Heart left ventricle (tissue), 16 donors: ENCODE measurements around the gene C1orf21. TPM values are rescaled to one million over a fixed set of nuclear protein-coding genes. Genes with fewer than 3 reads are reported as not detected.

ENCODE experiments used
- ATAC-seq, 4 donors: fragments of 200-7000 bp; cut with Tn5 transposase; one replicate each; pipeline ENCODE4 v1.9.1; 2020 to 2022; ENCODE audit warnings: moderate library complexity in 4 of 4, mild to moderate bottlenecking in 3 of 4, moderate number of reproducible peaks in 1 of 4
- DNase-seq, 5 donors: peaks; one replicate each; pipeline ENCODE4 v3.0.0-alpha.2; 2020
- H3K27ac ChIP-seq, 12 donors: fragments of 200-600 bp; sonication (generic) in 4 of 12; one replicate each; pipeline versions ENCODE4 v1.5.0 to v1.8.0; 2016 to 2022; ENCODE audit warnings: mild to moderate bottlenecking in 2 of 12
- H3K27me3 ChIP-seq, 9 donors: fragments of 200-600 bp; sonication (generic) in 2 of 9; one replicate each; pipeline versions ENCODE4 v1.5.1 to v1.8.0; 2016 to 2022; ENCODE audit warnings: mild to moderate bottlenecking in 3 of 9
- H3K36me3 ChIP-seq, 9 donors: fragments of 200-600 bp; sonication (generic) in 2 of 9; one replicate each; pipeline versions ENCODE4 v1.5.0 to v1.8.0; 2018 to 2022; ENCODE audit warnings: mild to moderate bottlenecking in 2 of 9
- H3K4me1 ChIP-seq, 12 donors: fragments of 200-600 bp; sonication (generic) in 4 of 12; one replicate each; pipeline versions ENCODE4 v1.5.0 to v1.8.0; 2016 to 2022; ENCODE audit warnings: mild to moderate bottlenecking in 3 of 12
- H3K4me3 ChIP-seq, 12 donors: fragments of 200-600 bp; sonication (generic) in 4 of 12; one replicate each; pipeline versions ENCODE4 v1.5.0 to v1.8.0; 2017 to 2022; ENCODE audit warnings: mild to moderate bottlenecking in 9 of 12, moderate library complexity in 4 of 12
- H3K9me3 ChIP-seq, 12 donors: fragments of 200-600 bp; sonication (generic) in 4 of 12; one replicate each; pipeline versions ENCODE4 v1.5.0 to v1.8.0; 2016 to 2022; ENCODE audit warnings: mild to moderate bottlenecking in 1 of 12
- CTCF ChIP-seq, 12 donors: fragments of 200-600 bp; sonication (generic) in 4 of 12; IDR thresholded peaks; one replicate each; pipeline versions ENCODE4 v1.5.0 to v1.8.0; 2018 to 2022; ENCODE audit warnings: antibody characterized with exemption in 12 of 12, mild to moderate bottlenecking in 5 of 12
- POLR2A ChIP-seq, 2 donors: fragments of 450-650 bp; IDR thresholded peaks; one replicate each; pipeline ENCODE4 v1.6.1; 2017; ENCODE audit warnings: antibody characterized with exemption in 2 of 2, mild to moderate bottlenecking in 2 of 2, moderate library complexity in 2 of 2
- WGBS, 4 donors: extraction: QIAGEN DNeasy Blood & Tissue Kit in 2 of 4; methylation state at CpG; one replicate each; pipeline versions ENCODE4 v1.1.5 to v1.1.7; 2013 to 2018; 5-methylcytosine and 5-hydroxymethylcytosine counted together
- intact Hi-C, 10 donors: fragments of 100-400 bp; cut with DNase I; formaldehyde crosslinking; loops; one replicate each; pipeline versions ENCODE4 v1.11.1 to v1.14.2; 2022
- polyA plus RNA-seq, 2 donors: library from polyadenylated mRNA; stranded (reverse); fragments of 200-250 nt; gene quantifications; one replicate each; pipeline ENCODE4 v1.2.3, GENCODE V29; 2013
- total RNA-seq, 9 donors: library from RNA; depleted of rRNA in 2 of 9; stranded (reverse); fragments of >200 nt in 2 of 9; fragmentation: NEBNext Ultra II Directional in 3 of 9; extraction: Animal tissue kit (Norgen Biotek cat#: 25700) in 3 of 9; gene quantifications; one replicate each; pipeline versions ENCODE4 v1.1.0 to v1.2.4, GENCODE V29; 2016 to 2023
- donor health status: ischemic (EF 13 %, LVEDD 7.1; RV severe dilation, severe dysfunction).
- donor health status: healthy with polysubstance abuse.
- donor health status: DM: no; HTN: yes; CAD: no.
- donor health status: DM: no; HTN: no; CAD: no.
- donor health status: ischemic (EF 25% LVEDD 6.9; RV normal size, moderate dysfunction).
- donor health status: ischemic (EF 25% LVEDD 5.7; RV mildly dilated, moderate dysfunction).
- donor health status: healthy.
- donor health status: DM: yes; HTN: yes; CAD: no.
- donor health status: ischemic (EF 35%, LVEDD 5.7; RV mildly dilated, moderate dysfunction).
- donor health status: nonischemic (EF 11% LVEDD 7.7; RV severe dilation, severe dysfunction).
- donor health status: DM: yes; HTN: yes; CAD: no.
- donor health status: PGD.
- donor health status: ischemic (EF 29% LVEDD 5.4; RV normal size, mild dysfunction).
- donor health status: nonischemic (EF 23%, LVEDD 6.1; RV moderate dilation, normal function).

C1orf21 gene
- total and polyA plus RNA-seq, 11 donors, result 32.0 to 81.3 (median 68.4) TPM

- intact Hi-C loops, result no loop called here
- H3K4me3 ChIP-seq, result no peak overlapping the region
- no peaks in the 10 kb centered on the region for H3K27me3 ChIP-seq
- H3K9me3 ChIP-seq, result no peaks in the 10 kb centered on the region
- TF ChIP-seq POLR2A (IDR thresholded peaks at IDR 0.05) (no peak), CTCF (IDR thresholded peaks at IDR 0.05) (no peak)
- DNase-seq (no peak), ATAC-seq (no peak)
- no peak overlapping the region for H3K27ac ChIP-seq
- 97 to 100% (median 99%) methylated on average over 1 of the region's 1 CpG for WGBS, 4 donors
- no peaks in the 10 kb centered on the region for H3K4me1 ChIP-seq
- no peaks in the 10 kb centered on the region for H3K36me3 ChIP-seq
These were observed 28.6 kb upstream of the C1orf21 start for GRCh38 chr1:184358256-184358655.

GRCh38 chr1:184359909-184360308, 26.9 kb upstream of the C1orf21 start:
- Histone ChIP-seq H3K9me3 (no peaks in the 10 kb centered on the region), H3K27me3 (no peaks in the 10 kb centered on the region), H3K4me3 (no peak overlapping the region), H3K27ac (no peak overlapping the region), H3K36me3 (no peaks in the 10 kb centered on the region), H3K4me1 (no peaks in the 10 kb centered on the region)
- intact Hi-C loops, result loop anchor here in 1 of 10 donors (5.0 kb wide), 1 partner anchor 103 kb away; no protein-coding TSS in a partner anchor
- ATAC-seq (no peak), DNase-seq (no peak)
- WGBS, 4 donors, result 95 to 100% (median 97%) methylated on average over 3 of the region's 3 CpGs
- no peak for TF ChIP-seq CTCF (IDR thresholded peaks at IDR 0.05)
- no peak for TF ChIP-seq POLR2A (IDR thresholded peaks at IDR 0.05)

- H3K9me3 ChIP-seq, result no peaks in the 10 kb centered on the region
- intact Hi-C loops, result loop anchor here in 1 of 10 donors (5.0 kb wide), 1 partner anchor 106 kb away; no protein-coding TSS in a partner anchor
- ATAC-seq, result no peak
- no peak for DNase-seq
- no peaks in the 10 kb centered on the region for H3K27me3 ChIP-seq
- no peak overlapping the region for H3K4me3 ChIP-seq
- no peak overlapping the region for H3K27ac ChIP-seq
- whole genome bisulfite sequencing, 4 donors, result 90 to 100% (median 94%) methylated on average over 1 of the region's 1 CpG
- no peaks in the 10 kb centered on the region for H3K36me3 ChIP-seq
- H3K4me1 ChIP-seq, result peaks cover 0 to under 1% (median 0%) of the 10 kb centered on the region in 12 donors
- TF ChIP-seq POLR2A (IDR thresholded peaks at IDR 0.05), result no peak
These were observed 24.0 kb upstream of the C1orf21 start for GRCh38 chr1:184362876-184363275.

DNA sequence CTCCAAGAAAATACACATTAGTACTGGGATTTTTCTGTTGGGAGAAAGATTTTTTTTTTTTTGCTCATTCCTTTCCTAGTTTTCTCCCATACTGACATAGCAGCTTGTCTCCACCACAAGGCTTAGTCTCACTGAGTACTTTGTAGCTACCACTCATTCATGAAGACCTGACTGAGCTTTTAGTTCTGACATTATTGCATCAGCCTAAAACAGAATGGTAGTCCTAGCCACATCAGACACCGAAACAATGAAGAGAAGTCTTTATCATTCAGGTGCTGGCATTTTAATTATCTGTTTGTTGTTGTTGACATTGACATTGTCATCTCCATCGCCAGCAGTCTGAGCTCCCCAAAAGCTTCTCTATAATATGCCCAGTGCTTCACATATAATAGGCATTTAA, 21.1 kb upstream of the C1orf21 start:
- ATAC-seq, result no peak
- DNase-seq, result no peak
- TF ChIP-seq POLR2A (IDR thresholded peaks at IDR 0.05) (no peak), CTCF (IDR thresholded peaks at IDR 0.05) (no peak)
- H3K27ac ChIP-seq, result no peak overlapping the region
- H3K27me3 ChIP-seq, result no peaks in the 10 kb centered on the region
- intact Hi-C loops, result loop anchor here in 1 of 10 donors (5.0 kb wide), 1 partner anchor 33 kb away; no protein-coding TSS in a partner anchor
- no peaks in the 10 kb centered on the region for H3K9me3 ChIP-seq
- no peaks in the 10 kb centered on the region for H3K36me3 ChIP-seq
- peaks cover 0 to 10% (median 0%) of the 10 kb centered on the region in 12 donors for H3K4me1 ChIP-seq
- H3K4me3 ChIP-seq, result no peak overlapping the region
- WGBS, 4 donors, result 93 to 97% (median 96%) methylated on average over 2 of the region's 2 CpGs

DNA sequence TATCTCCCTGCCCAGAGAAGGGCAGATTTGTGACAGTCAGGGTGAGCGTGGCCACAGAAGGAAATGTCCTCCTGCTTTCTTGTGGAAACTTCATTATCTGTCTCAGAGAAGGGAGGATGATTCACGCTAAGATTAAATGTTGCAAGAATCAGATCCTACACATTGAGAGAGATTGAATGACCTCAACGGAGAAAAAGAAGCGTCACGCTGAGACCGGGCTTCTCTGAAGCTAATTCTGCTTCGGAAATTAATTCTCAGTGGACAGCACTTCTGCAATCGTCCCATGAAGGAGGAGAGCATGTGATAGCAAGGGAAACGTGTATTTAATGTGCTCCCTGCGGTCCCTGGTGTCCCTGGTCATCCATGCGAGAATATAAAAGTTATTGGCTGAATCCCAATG, 19.8 kb upstream of the C1orf21 start:
- H3K4me3 ChIP-seq, result no peak overlapping the region
- no peaks in the 10 kb centered on the region for H3K36me3 ChIP-seq
- H3K27ac ChIP-seq, result peak overlapping the region in 1 of 12 donors; percentile 23
- no peaks in the 10 kb centered on the region for H3K27me3 ChIP-seq
- ATAC-seq (peak in 1 of 4 donors; percentile 60), DNase-seq (no peak)
- no peaks in the 10 kb centered on the region for H3K9me3 ChIP-seq
- 68 to 83% (median 78%) methylated on average over 11 of the region's 11 CpGs for WGBS, 4 donors
- intact Hi-C loops, result loop anchor here in 1 of 10 donors (5.0 kb wide), 1 partner anchor 35 kb away; no protein-coding TSS in a partner anchor
- TF ChIP-seq POLR2A (IDR thresholded peaks at IDR 0.05) (no peak), CTCF (IDR thresholded peaks at IDR 0.05) (no peak)
- H3K4me1 ChIP-seq, result peaks cover 0 to 10% (median 0%) of the 10 kb centered on the region in 12 donors
